Measurements from ENCODE around the gene AOPEP.

The AOPEP gene

GRCh38 chr9:94726495-94727191 lies at the start of gene AOPEP:
TSS of gene AOPEP (plus strand) at chr9:94726699. CDS start at chr9:94759784, 33,085 bp downstream.
- intact Hi-C loops (cut with DNase I; ENCODE audit: low total_unique reads), result no loop called here
- no peaks in the 10 kb centered on the region for H3K36me3 ChIP-seq
- no peaks in the 10 kb centered on the region for H3K9me3 ChIP-seq
- no peak for TF ChIP-seq CTCF (IDR thresholded peaks at IDR 0.05)
- H3K27ac ChIP-seq, result peak within 1 kb of the TSS; percentile 83 to 89
- DNase-seq, result peak; percentile 98 to 99
- H3K27me3 ChIP-seq, result no peaks in the 10 kb centered on the region
- H3K4me3 ChIP-seq, result peak within 1 kb of the TSS; percentile 81
- H3K4me1 ChIP-seq, result peaks cover 0 to 15% (median 10%) of the 10 kb centered on the region in 4 donors

GRCh38 chr9:94677929-94678328 lies 48.6 kb upstream of the AOPEP start:
- Histone ChIP-seq H3K36me3 (no peaks in the 10 kb centered on the region), H3K9me3 (no peaks in the 10 kb centered on the region), H3K4me1 (peaks cover 0 to 62% (median 28%) of the 10 kb centered on the region in 4 donors), H3K27me3 (no peaks in the 10 kb centered on the region), H3K27ac (no peak overlapping the region), H3K4me3 (no peak overlapping the region)
- intact Hi-C loops (cut with DNase I; ENCODE audit: low total_unique reads), result no loop called here
- DNase-seq, result no peak
- no peak for TF ChIP-seq CTCF (IDR thresholded peaks at IDR 0.05)

GRCh38 chr9:94679587-94679986 lies 46.9 kb upstream of the AOPEP start:
- no peaks in the 10 kb centered on the region for H3K27me3 ChIP-seq
- no peak for DNase-seq
- intact Hi-C loops (cut with DNase I; ENCODE audit: low total_unique reads), result no loop called here
- no peak overlapping the region for H3K27ac ChIP-seq
- TF ChIP-seq CTCF (IDR thresholded peaks at IDR 0.05), result no peak
- H3K36me3 ChIP-seq, result no peaks in the 10 kb centered on the region
- peaks cover 0 to 48% (median 25%) of the 10 kb centered on the region in 4 donors for H3K4me1 ChIP-seq
- no peaks in the 10 kb centered on the region for H3K9me3 ChIP-seq
- H3K4me3 ChIP-seq, result no peak overlapping the region

GRCh38 chr9:94680020-94680419 lies 46.5 kb upstream of the AOPEP start:
- intact Hi-C loops (cut with DNase I; ENCODE audit: low total_unique reads), result loop anchor here (5.0 to 10.0 kb wide), 2 partner anchors 95 to 452 kb away; no protein-coding TSS in a partner anchor
- H3K27ac ChIP-seq, result no peak overlapping the region
- TF ChIP-seq CTCF (IDR thresholded peaks at IDR 0.05), result no peak

GRCh38 chr9:94680621-94681020 lies 45.9 kb upstream of the AOPEP start:
- intact Hi-C loops (cut with DNase I; ENCODE audit: low total_unique reads), result loop anchor here (5.0 to 10.0 kb wide), 2 partner anchors 94 to 452 kb away; no protein-coding TSS in a partner anchor
- Histone ChIP-seq H3K4me1 (peaks cover 0 to 38% (median 16%) of the 10 kb centered on the region in 4 donors), H3K27ac (no peak overlapping the region), H3K4me3 (no peak overlapping the region), H3K27me3 (no peaks in the 10 kb centered on the region), H3K36me3 (no peaks in the 10 kb centered on the region), H3K9me3 (no peaks in the 10 kb centered on the region)
- DNase-seq, result no peak
- no peak for TF ChIP-seq CTCF (IDR thresholded peaks at IDR 0.05)

More at GRCh38 chr9:94680020-94680419, 46.5 kb upstream of the AOPEP start:
- DNase-seq, result no peak
- no peaks in the 10 kb centered on the region for H3K27me3 ChIP-seq
- no peak overlapping the region for H3K4me3 ChIP-seq
- peaks cover 0 to 43% (median 20%) of the 10 kb centered on the region in 4 donors for H3K4me1 ChIP-seq
- no peaks in the 10 kb centered on the region for H3K36me3 ChIP-seq
- H3K9me3 ChIP-seq, result no peaks in the 10 kb centered on the region

All from tibial artery (tissue), 4 donors.